Measurements from ENCODE around the gene CACNB2.

GRCh38 chr10:18293536-18294510, 153.6 kb downstream of the CACNB2 start:
- TF ChIP-seq GABPA (IDR thresholded peaks at IDR 0.05 in 1 of 2, conservative IDR thresholded peaks at IDR 0.05 in 1 of 2) (no peak), CTCF (IDR thresholded peaks at IDR 0.05; ENCODE audit: low read depth, low read length, missing input control) (no peak), TAF1 (conservative IDR thresholded peaks at IDR 0.05) (no peak), REST (IDR thresholded peaks at IDR 0.05) (no peak), ATF3 (IDR thresholded peaks at IDR 0.05) (no peak), HNF4A (conservative IDR thresholded peaks at IDR 0.05) (no peak), JUND (IDR thresholded peaks at IDR 0.05) (no peak), MAX (IDR thresholded peaks at IDR 0.05) (no peak)

All from liver (tissue), 3 donors.